HCT116 (cell line): ENCODE results near the gene FKBP9. TPM values are rescaled to one million over a fixed set of nuclear protein-coding genes. Genes with fewer than 3 reads are reported as not detected.

ENCODE experiments used
- ATAC-seq: fragments of 200-7000 bp; cut with Tn5 transposase; 2 replicates; pipeline ENCODE4 v1.9.1; 2020; ENCODE audit warnings: mild to moderate bottlenecking, moderate library complexity
- BruUV-seq: library from RNA; stranded (reverse); fragments of 400-500 nt; replicated peaks from 2 replicates; lab custom pipeline; 2021; lab: Mats Ljungman, UMichigan
- CTCF ChIA-PET: fragments of 300-600 bp; sonication (Branson Sonifier 250); formaldehyde crosslinking; loops from one replicate; lab custom pipeline; 2021; ENCODE audit warnings: antibody characterized with exemption; lab: Charles Lee
- POLR2A ChIA-PET: fragments of 300-600, 350-600 bp; sonication (Branson Sonifier 250); formaldehyde crosslinking; loops from one replicate; lab custom pipeline; 2021; ENCODE audit warnings: antibody characterized with exemption; lab: Charles Lee
- RAD21 ChIA-PET, 2 experiments: fragments of 300-600 bp; sonication (Branson Sonifier 250); formaldehyde crosslinking; loops; one replicate each; lab custom pipeline; 2023; ENCODE audit warnings: low total read pairs in 2 of 2; ENCODE audit not compliant: uncharacterized antibody in 2 of 2, unreplicated experiment in 2 of 2, low non-redundant PET in 1 of 2; lab: Charles Lee
- DNase-seq: peaks from one replicate; pipeline ENCODE4 v3.0.0-alpha.2; 2010; ENCODE audit warnings: low read depth, low spot score
- H2AFZ ChIP-seq: fragments of 200-600 bp; shearing (Covaris generic), sonication (generic); 2 replicates; pipeline ENCODE4 v1.6.1; 2017; ENCODE audit warnings: low read depth, mixed run types, mixed read lengths, antibody characterized with exemption, low read length; ENCODE audit not compliant: poor library complexity, severe bottlenecking
- H3K27ac ChIP-seq: 2 replicates; pipeline ENCODE4 v1.5.1; 2012; ENCODE audit warnings: low read depth, low read length
- H3K27me3 ChIP-seq: fragments of 200-600 bp; sonication (generic); 2 replicates; pipeline ENCODE4 v1.6.1; 2016; ENCODE audit warnings: mixed run types, low read length, mixed read lengths; ENCODE audit not compliant: insufficient read depth
- H3K36me3 ChIP-seq, 2 experiments: fragments of 200-500 bp in 1 of 2; fragments of 200-600 bp in 1 of 2; sonication (Bioruptor generic) in 1 of 2; sonication (generic) in 1 of 2; 2 replicates each; pipeline versions ENCODE4 v1.5.1 to v1.6.1; 2014 to 2016; ENCODE audit warnings: low read length in 2 of 2, inconsistent platforms in 1 of 2, mixed read lengths in 1 of 2, mixed run types in 1 of 2; ENCODE audit not compliant: insufficient read depth in 2 of 2, control insufficient read depth in 1 of 2
- H3K4me1 ChIP-seq, 2 experiments: fragments of 200-600 bp in 1 of 2; sonication (generic) in 1 of 2; 2 replicates each; pipeline versions ENCODE4 v1.5.1 to v1.6.1; 2012 to 2017; ENCODE audit warnings: low read length in 2 of 2, inconsistent platforms in 1 of 2, mild to moderate bottlenecking in 1 of 2, mixed read lengths in 1 of 2, mixed run types in 1 of 2, moderate library complexity in 1 of 2; ENCODE audit not compliant: insufficient read depth in 2 of 2, control insufficient read depth in 1 of 2
- H3K4me2 ChIP-seq: fragments of 200-600 bp; sonication (generic); 2 replicates; pipeline ENCODE4 v1.6.1; 2017; ENCODE audit warnings: mixed run types, low read length, mixed read lengths
- H3K4me3 ChIP-seq, 2 experiments: fragments of 200-600 bp in 1 of 2; sonication (generic) in 1 of 2; replicated peaks in 1 of 2; 2 replicates each; pipeline ENCODE4 v1.5.1; 2011 to 2016; ENCODE audit warnings: low read length in 2 of 2, control low read depth in 1 of 2, low read depth in 1 of 2, mild to moderate bottlenecking in 1 of 2, mixed read lengths in 1 of 2, mixed run types in 1 of 2
- H3K79me2 ChIP-seq: fragments of 200-600 bp; sonication (generic); 2 replicates; pipeline ENCODE4 v1.6.1; 2017; ENCODE audit warnings: mild to moderate bottlenecking, mixed run types, low read length, moderate library complexity, mixed read lengths; ENCODE audit not compliant: insufficient read depth
- H3K9ac ChIP-seq: fragments of 200-600 bp; sonication (generic); 2 replicates; pipeline ENCODE4 v1.6.1; 2016; ENCODE audit warnings: low read length, mixed read lengths
- H3K9me2 ChIP-seq: fragments of 200-600 bp; sonication (generic), shearing (Covaris generic); 2 replicates; pipeline ENCODE4 v1.6.1; 2017; ENCODE audit warnings: mixed run types, mild to moderate bottlenecking, moderate library complexity; ENCODE audit not compliant: insufficient read depth
- H3K9me3 ChIP-seq, 2 experiments: fragments of 200-500 bp in 1 of 2; fragments of 200-600 bp in 1 of 2; sonication (Bioruptor generic) in 1 of 2; sonication (generic) in 1 of 2; 2 replicates each; pipeline ENCODE4 v1.6.1; 2014 to 2017; ENCODE audit warnings: low read length in 2 of 2, mixed read lengths in 2 of 2, inconsistent platforms in 1 of 2, low read depth in 1 of 2, mild to moderate bottlenecking in 1 of 2, mixed run types in 1 of 2, moderate library complexity in 1 of 2; ENCODE audit not compliant: control insufficient read depth in 1 of 2, insufficient read depth in 1 of 2
- H4K20me1 ChIP-seq: fragments of 200-600 bp; sonication (generic), shearing (Covaris generic); 2 replicates; pipeline ENCODE4 v1.6.1; 2017; ENCODE audit warnings: mixed run types, mild to moderate bottlenecking, moderate library complexity; ENCODE audit not compliant: insufficient read depth
- CBX3 ChIP-seq: IDR thresholded peaks from 2 replicates; pipeline ENCODE4 v1.6.1; 2012; ENCODE audit warnings: low read depth
- CEBPB ChIP-seq: IDR thresholded peaks from 2 replicates; pipeline ENCODE4 v1.6.1; 2012; ENCODE audit warnings: low read depth
- EGR1 ChIP-seq: IDR thresholded peaks from 2 replicates; pipeline ENCODE4 v1.6.1; 2012; ENCODE audit warnings: low read depth
- ELF1 ChIP-seq: IDR thresholded peaks from 2 replicates; pipeline ENCODE4 v1.6.1; 2012; ENCODE audit warnings: low read depth, borderline replicate concordance
- EZH2phosphoT487 ChIP-seq: fragments of 200-600 bp; IDR thresholded peaks from 2 replicates; pipeline ENCODE4 v1.6.1; 2018; ENCODE audit warnings: antibody characterized with exemption, borderline replicate concordance
- FOSL1 ChIP-seq: IDR thresholded peaks from 2 replicates; pipeline ENCODE4 v1.6.1; 2012; ENCODE audit warnings: low read depth
- POLR2A ChIP-seq: IDR thresholded peaks from 2 replicates; pipeline ENCODE4 v1.7.0; 2011; ENCODE audit warnings: borderline replicate concordance; ENCODE audit not compliant: insufficient read depth, insufficient read length; ENCODE audit errors: extremely low read depth
- RAD21 ChIP-seq: IDR thresholded peaks from 2 replicates; pipeline ENCODE4 v1.6.1; 2012; ENCODE audit warnings: low read depth, mild to moderate bottlenecking
- SIN3A ChIP-seq: IDR thresholded peaks from 2 replicates; pipeline ENCODE4 v1.6.1; 2012; ENCODE audit warnings: low read depth
- SP1 ChIP-seq: IDR thresholded peaks from 2 replicates; pipeline ENCODE4 v1.6.1; 2012; ENCODE audit warnings: low read depth
- TCF7L2 ChIP-seq: IDR thresholded peaks from 2 replicates; pipeline ENCODE4 v1.7.0; 2011; ENCODE audit warnings: borderline replicate concordance, inconsistent platforms; ENCODE audit not compliant: insufficient read depth, insufficient read length; ENCODE audit errors: extremely low read depth
- ZNF274 ChIP-seq: fragments of 200-500 bp; sonication (Bioruptor generic); IDR thresholded peaks from 2 replicates; pipeline ENCODE4 v1.6.1; 2014; ENCODE audit warnings: mild to moderate bottlenecking, low read depth, low read length, inconsistent platforms
- intact Hi-C: fragments of 100-400 bp; cut with micrococcal nuclease; formaldehyde crosslinking; loops from 2 replicates; pipeline ENCODE4 v1.10.0; 2022
- total RNA-seq: library from RNA; stranded (reverse); gene quantifications from one replicate; pipeline ENCODE4 v1.2.1, GENCODE V29; 2021; ENCODE audit not compliant: unreplicated experiment
- TF ChIP-seq, protein P1 (sequence below), 3 experiments: fragments of 200-600 bp in 1 of 3; sonication (generic) in 1 of 3; IDR thresholded peaks in 2 of 3; conservative IDR thresholded peaks in 1 of 3; 2 replicates each; pipeline ENCODE4 v1.5.1; 2012 to 2017; ENCODE audit warnings: low read depth in 2 of 3, low read length in 2 of 3, antibody characterized with exemption in 1 of 3, borderline replicate concordance in 1 of 3, control low read depth in 1 of 3, mild to moderate bottlenecking in 1 of 3, mixed read lengths in 1 of 3, mixed run types in 1 of 3, moderate library complexity in 1 of 3; ENCODE audit not compliant: insufficient read depth in 1 of 3
- TF ChIP-seq, protein P2 (sequence below): IDR thresholded peaks from 2 replicates; pipeline ENCODE4 v1.6.1; 2011; ENCODE audit warnings: mild to moderate bottlenecking, low read length, moderate library complexity; ENCODE audit not compliant: insufficient replicate concordance; ENCODE audit errors: extremely low read depth

Gene FKBP9
- total RNA-seq, 1 experiment from 2014 or later: 85.6 TPM

DNA sequence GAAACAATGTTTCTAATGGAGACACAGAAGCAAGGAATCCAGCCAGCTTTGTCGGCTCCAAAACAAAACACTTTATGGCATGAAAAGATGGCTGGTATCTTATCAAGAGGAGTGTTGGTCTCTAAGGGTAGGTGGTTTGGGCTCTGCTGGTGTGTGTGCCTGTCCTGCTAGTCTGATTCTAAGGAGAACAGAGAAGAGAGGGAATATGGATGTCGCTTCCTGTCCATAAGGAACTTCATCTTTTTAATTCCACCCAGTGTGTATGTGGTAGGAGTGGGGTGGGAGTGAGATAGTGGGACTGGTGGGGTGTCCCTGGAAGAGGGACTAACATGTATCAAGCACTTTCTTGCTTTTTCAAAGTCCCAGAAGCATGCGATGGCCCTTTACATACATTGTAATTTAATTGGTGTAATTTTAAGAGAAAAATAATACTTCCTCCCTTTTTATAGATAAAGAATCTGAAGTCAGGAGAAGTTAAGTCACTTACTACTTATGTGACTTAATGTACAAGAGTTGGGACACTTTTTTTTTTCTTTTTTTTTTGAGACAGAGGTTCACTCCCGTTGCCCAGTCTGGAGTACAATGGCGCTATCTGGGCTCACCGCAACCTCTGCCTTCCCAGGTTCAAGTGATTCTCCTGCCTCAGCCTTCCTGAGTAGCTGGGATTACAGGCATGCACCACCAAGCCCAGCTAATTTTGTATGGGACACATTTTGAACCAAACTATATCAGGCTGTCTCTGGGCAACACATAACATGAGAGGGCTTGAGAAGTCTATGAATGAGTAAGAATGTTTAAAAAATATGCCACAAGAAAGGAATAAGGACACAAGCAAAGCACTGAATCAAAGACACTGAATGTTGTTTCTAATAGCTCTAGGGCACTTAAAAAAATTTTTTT lies 86.5 kb downstream of the FKBP9 start:
- ChIA-PET CTCF (interaction anchor here (1.0 kb wide), 1 partner anchor 197 kb away, joined by 3 read pairs; no protein-coding TSS in a partner anchor), RAD21 (no interaction called here), POLR2A (no interaction called here)
- DNase-seq (no peak), ATAC-seq (no peak)
- H3K4me3 ChIP-seq: no peak overlapping the region
- H3K9ac ChIP-seq: no peak overlapping the region
- TF ChIP-seq ZNF274 (no peak), TCF7L2 (no peak), CEBPB (no peak), EGR1 (no peak), FOSL1 (no peak), SIN3A (no peak), POLR2A (no peak), EZH2phosphoT487 (no peak), ELF1 (no peak), RAD21 (no peak), SP1 (no peak), CBX3 (no peak)
- TF ChIP-seq, protein P1, sequence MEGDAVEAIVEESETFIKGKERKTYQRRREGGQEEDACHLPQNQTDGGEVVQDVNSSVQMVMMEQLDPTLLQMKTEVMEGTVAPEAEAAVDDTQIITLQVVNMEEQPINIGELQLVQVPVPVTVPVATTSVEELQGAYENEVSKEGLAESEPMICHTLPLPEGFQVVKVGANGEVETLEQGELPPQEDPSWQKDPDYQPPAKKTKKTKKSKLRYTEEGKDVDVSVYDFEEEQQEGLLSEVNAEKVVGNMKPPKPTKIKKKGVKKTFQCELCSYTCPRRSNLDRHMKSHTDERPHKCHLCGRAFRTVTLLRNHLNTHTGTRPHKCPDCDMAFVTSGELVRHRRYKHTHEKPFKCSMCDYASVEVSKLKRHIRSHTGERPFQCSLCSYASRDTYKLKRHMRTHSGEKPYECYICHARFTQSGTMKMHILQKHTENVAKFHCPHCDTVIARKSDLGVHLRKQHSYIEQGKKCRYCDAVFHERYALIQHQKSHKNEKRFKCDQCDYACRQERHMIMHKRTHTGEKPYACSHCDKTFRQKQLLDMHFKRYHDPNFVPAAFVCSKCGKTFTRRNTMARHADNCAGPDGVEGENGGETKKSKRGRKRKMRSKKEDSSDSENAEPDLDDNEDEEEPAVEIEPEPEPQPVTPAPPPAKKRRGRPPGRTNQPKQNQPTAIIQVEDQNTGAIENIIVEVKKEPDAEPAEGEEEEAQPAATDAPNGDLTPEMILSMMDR (IDR thresholded peaks at IDR 0.05 in 2 of 3, conservative IDR thresholded peaks at IDR 0.05 in 1 of 3; ENCODE audit: borderline replicate concordance in 1 of 3, insufficient read depth in 1 of 3, low read depth in 2 of 3, low read length in 2 of 3): no peak
- TF ChIP-seq, protein P2, sequence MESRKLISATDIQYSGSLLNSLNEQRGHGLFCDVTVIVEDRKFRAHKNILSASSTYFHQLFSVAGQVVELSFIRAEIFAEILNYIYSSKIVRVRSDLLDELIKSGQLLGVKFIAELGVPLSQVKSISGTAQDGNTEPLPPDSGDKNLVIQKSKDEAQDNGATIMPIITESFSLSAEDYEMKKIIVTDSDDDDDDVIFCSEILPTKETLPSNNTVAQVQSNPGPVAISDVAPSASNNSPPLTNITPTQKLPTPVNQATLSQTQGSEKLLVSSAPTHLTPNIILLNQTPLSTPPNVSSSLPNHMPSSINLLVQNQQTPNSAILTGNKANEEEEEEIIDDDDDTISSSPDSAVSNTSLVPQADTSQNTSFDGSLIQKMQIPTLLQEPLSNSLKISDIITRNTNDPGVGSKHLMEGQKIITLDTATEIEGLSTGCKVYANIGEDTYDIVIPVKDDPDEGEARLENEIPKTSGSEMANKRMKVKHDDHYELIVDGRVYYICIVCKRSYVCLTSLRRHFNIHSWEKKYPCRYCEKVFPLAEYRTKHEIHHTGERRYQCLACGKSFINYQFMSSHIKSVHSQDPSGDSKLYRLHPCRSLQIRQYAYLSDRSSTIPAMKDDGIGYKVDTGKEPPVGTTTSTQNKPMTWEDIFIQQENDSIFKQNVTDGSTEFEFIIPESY: no peak
- no TSS peak for BruUV-seq
- H3K79me2 ChIP-seq: peaks cover 99% of the 10 kb centered on the region
- H3K27me3 ChIP-seq: no peaks in the 10 kb centered on the region
- H3K4me1 ChIP-seq: no peaks in the 10 kb centered on the region; a peak in 1 of 4 replicates
- no peaks in the 10 kb centered on the region for H3K9me3 ChIP-seq
- intact Hi-C loops: no loop called here
- H3K4me2 ChIP-seq: no peak overlapping the region
- no peaks in the 10 kb centered on the region for H3K36me3 ChIP-seq
- no peak overlapping the region for H3K27ac ChIP-seq
- peaks cover 37% of the 10 kb centered on the region for H4K20me1 ChIP-seq
- H3K9me2 ChIP-seq: no peaks in the 10 kb centered on the region
- no peak overlapping the region for H2AFZ ChIP-seq
